ENCODE measurements around the gene ENPP1. TPM values are rescaled to one million over a fixed set of nuclear protein-coding genes. Genes with fewer than 3 reads are reported as not detected.

The ENPP1 gene
- total and polyA plus RNA-seq, 2 of the 4 experiments (the other 2 are of a cell fraction) = 10.9 to 38.9 TPM

- Histone ChIP-seq H4K91ac (ENCODE audit: insufficient read depth, low read depth, low read length) (no peak overlapping the region), H3K4me2 (ENCODE audit: low read depth, low read length) (peak overlapping the region; percentile 12; the same call in 1 of the 2 replicates), H2AK5ac (ENCODE audit: low read depth, low read length) (no peak overlapping the region), H3K4me1 (ENCODE audit: control insufficient read depth, insufficient read depth, low read length) (peaks cover 8% of the 10 kb centered on the region; the same call in 1 of the 2 replicates), H3K14ac (replicated peaks; ENCODE audit: low read depth, low read length) (no peak overlapping the region), H3K36me3 (ENCODE audit: control insufficient read depth, insufficient read depth, low read length) (no peaks in the 10 kb centered on the region), H3K56ac (ENCODE audit: extremely low read depth, insufficient read depth, low read length) (no peak overlapping the region), H4K8ac (ENCODE audit: low read depth in 2 of 2, low read length in 2 of 2) (peak overlapping the region in 1 of 2 experiments; percentile 44; a peak in 1 of 4 replicates), H3K4ac (ENCODE audit: low read depth, low read length) (peak overlapping the region; percentile 59; the same call in 1 of the 2 replicates), H3K9ac (ENCODE audit: low read depth, low read length) (no peak overlapping the region), H3K27ac (ENCODE audit: insufficient read depth, low read length) (no peak overlapping the region), H2BK120ac (ENCODE audit: low read depth, low read length) (peak overlapping the region; percentile 81; the same call in 1 of the 2 replicates), H3K18ac (ENCODE audit: low read depth, low read length) (no peak overlapping the region; the same call in 1 of the 2 replicates), H2AFZ (replicated peaks; ENCODE audit: low read length, poor library complexity) (no peak overlapping the region), H3K27me3 (ENCODE audit: control insufficient read depth, insufficient read depth, low read length) (no peaks in the 10 kb centered on the region), H3K79me1 (ENCODE audit: low read depth in 1 of 2, low read length in 2 of 2) (no peaks in the 10 kb centered on the region), H3K9me3 (ENCODE audit: control insufficient read depth, insufficient read depth, low read length) (no peaks in the 10 kb centered on the region), H4K5ac (ENCODE audit: low read depth, low read length) (no peak overlapping the region), H3K9me1 (ENCODE audit: insufficient read depth, low read length) (no peaks in the 10 kb centered on the region; the same call in 1 of the 2 replicates), H2AK9ac (replicated peaks; ENCODE audit: low read depth, low read length, poor library complexity) (no peak overlapping the region), H2BK15ac (ENCODE audit: low read depth, low read length) (no peak overlapping the region), H2BK5ac (ENCODE audit: low read depth, low read length, poor library complexity, severe bottlenecking) (peak overlapping the region; percentile 60), H3K4me3 (ENCODE audit: insufficient read depth, low read depth, low read length) (no peak overlapping the region), H4K20me1 (ENCODE audit: insufficient read depth, low read length) (no peaks in the 10 kb centered on the region), H2BK20ac (ENCODE audit: low read depth, low read length) (peak overlapping the region; percentile 69; the same call in 1 of the 2 replicates), H3K23ac (ENCODE audit: low read depth, low read length) (peak overlapping the region; percentile 10; the same call in 1 of the 2 replicates)
- intact Hi-C loops (cut with micrococcal nuclease) (no loop called here), in situ Hi-C loops (cut with MboI; ENCODE audit: low sequenced_read_pairs) (no loop called here), dilution Hi-C loops (cut with HindIII; ENCODE audit: low sequenced_read_pairs, unreplicated experiment) (no loop called here)
- CTCF ChIA-PET = interaction anchor here (1.4 kb wide), 1 partner anchor 66 kb away, joined by 3 read pairs; no protein-coding TSS in a partner anchor
- TF ChIP-seq CTCF (conservative IDR thresholded peaks at IDR 0.05; ENCODE audit: low read depth, low read length) (no peak), RCOR1 (IDR thresholded peaks at IDR 0.05; ENCODE audit: insufficient replicate concordance, low read length) (no peak), RFX5 (IDR thresholded peaks at IDR 0.05; ENCODE audit: low read depth, low read length) (no peak), FOS (IDR thresholded peaks at IDR 0.05; ENCODE audit: low read depth, low read length) (peak; percentile 59; the same call in 1 of the 2 replicates)
- POLR2A ChIA-PET (ENCODE audit: unreplicated experiment) = no interaction called here
- no TSS peak for BruUV-seq (replicated peaks)
- DNase-seq (peak; percentile 89), ATAC-seq (ENCODE audit: low read depth) (peak; percentile 36; the same call in 1 of the 2 replicates)
- no CpG with 5 or more reads among the region's 6 CpGs for WGBS, 2 experiments (ENCODE audit: extremely low coverage in 2 of 2, insufficient read length in 1 of 2)
These were observed 46.6 kb upstream of the ENPP1 start for GRCh38 chr6:131761060-131761761.

All from IMR-90 (cell line).